ENCODE results near the gene NCKAP5.

Gene NCKAP5

GRCh38 chr2:133447303-133447702 is 121.0 kb downstream of the NCKAP5 start:
- TF ChIP-seq CTCF (IDR thresholded peaks at IDR 0.05; ENCODE audit: low read depth, low read length, missing control alignments) = no peak
- no peak overlapping the region for H3K4me3 ChIP-seq (ENCODE audit: low read depth, low read length)
- no peak for DNase-seq (ENCODE audit: low read depth)
- in situ Hi-C loops (cut with HindIII; ENCODE audit: low sequenced_read_pairs) = no loop called here

- no peak overlapping the region for H3K4me3 ChIP-seq (ENCODE audit: low read depth, low read length)
- in situ Hi-C loops (cut with HindIII; ENCODE audit: low sequenced_read_pairs) = no loop called here
- no peak for TF ChIP-seq CTCF (IDR thresholded peaks at IDR 0.05; ENCODE audit: low read depth, low read length, missing control alignments)
- DNase-seq (ENCODE audit: low read depth) = no peak
Observed at GRCh38 chr2:133444465-133444864, 123.8 kb downstream of the NCKAP5 start.

GRCh38 chr2:133442393-133442792 is 125.9 kb downstream of the NCKAP5 start:
- no peak for TF ChIP-seq CTCF (IDR thresholded peaks at IDR 0.05; ENCODE audit: low read depth, low read length, missing control alignments)
- no peak overlapping the region for H3K4me3 ChIP-seq (ENCODE audit: low read depth, low read length)
- in situ Hi-C loops (cut with HindIII; ENCODE audit: low sequenced_read_pairs) = no loop called here
- DNase-seq (ENCODE audit: low read depth) = no peak

- no peak for TF ChIP-seq CTCF (IDR thresholded peaks at IDR 0.05; ENCODE audit: low read depth, low read length, missing control alignments)
- in situ Hi-C loops (cut with HindIII; ENCODE audit: low sequenced_read_pairs) = no loop called here
- no peak for DNase-seq (ENCODE audit: low read depth)
- no peak overlapping the region for H3K4me3 ChIP-seq (ENCODE audit: low read depth, low read length)
Observed at GRCh38 chr2:133439565-133439920, 128.7 kb downstream of the NCKAP5 start.

GRCh38 chr2:133438848-133439564 is 129.3 kb downstream of the NCKAP5 start:
- H3K4me3 ChIP-seq (ENCODE audit: low read depth, low read length) = no peak overlapping the region
- no peak for DNase-seq (ENCODE audit: low read depth)
- no peak for TF ChIP-seq CTCF (IDR thresholded peaks at IDR 0.05; ENCODE audit: low read depth, low read length, missing control alignments)
- in situ Hi-C loops (cut with HindIII; ENCODE audit: low sequenced_read_pairs) = no loop called here

DNA sequence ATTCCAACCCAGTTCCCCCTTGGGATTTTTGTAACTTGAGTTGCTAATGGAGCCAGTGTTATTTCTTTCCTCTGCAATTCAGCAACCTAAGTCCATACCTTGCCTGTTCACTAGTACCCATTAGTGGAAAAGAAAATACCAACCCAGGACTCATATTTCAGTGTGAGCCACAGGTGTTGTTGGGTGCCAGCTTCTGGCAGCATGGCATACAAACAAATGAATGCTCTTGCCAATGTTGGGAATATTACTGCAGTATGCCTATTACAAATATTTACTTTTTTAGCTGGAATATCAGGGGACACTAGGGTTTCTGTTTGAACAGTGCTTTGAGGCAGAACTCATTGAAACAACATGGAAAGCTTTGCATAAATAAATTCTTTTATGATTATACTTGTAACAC is 130.2 kb downstream of the NCKAP5 start:
- TF ChIP-seq CTCF (IDR thresholded peaks at IDR 0.05; ENCODE audit: low read depth, low read length, missing control alignments) = no peak
- H3K4me3 ChIP-seq (ENCODE audit: low read depth, low read length) = no peak overlapping the region
- in situ Hi-C loops (cut with HindIII; ENCODE audit: low sequenced_read_pairs) = no loop called here
- DNase-seq (ENCODE audit: low read depth) = no peak
